GM12864 (cell line): ENCODE results near the gene TRABD2B.

Experiments
- DNase-seq: peaks from one replicate; pipeline ENCODE4 v3.0.0-alpha.2; 2011; ENCODE audit warnings: low read depth
- H3K4me3 ChIP-seq: 2 replicates; pipeline ENCODE4 v1.5.1; 2011; ENCODE audit warnings: mild to moderate bottlenecking, low read depth, low read length, control low read depth
- CTCF ChIP-seq: IDR thresholded peaks from 2 replicates; pipeline ENCODE4 v1.5.1; 2011; ENCODE audit warnings: low read depth, mild to moderate bottlenecking, moderate library complexity, low read length, control low read depth, inconsistent platforms; ENCODE audit errors: missing control alignments

TRABD2B gene

DNA sequence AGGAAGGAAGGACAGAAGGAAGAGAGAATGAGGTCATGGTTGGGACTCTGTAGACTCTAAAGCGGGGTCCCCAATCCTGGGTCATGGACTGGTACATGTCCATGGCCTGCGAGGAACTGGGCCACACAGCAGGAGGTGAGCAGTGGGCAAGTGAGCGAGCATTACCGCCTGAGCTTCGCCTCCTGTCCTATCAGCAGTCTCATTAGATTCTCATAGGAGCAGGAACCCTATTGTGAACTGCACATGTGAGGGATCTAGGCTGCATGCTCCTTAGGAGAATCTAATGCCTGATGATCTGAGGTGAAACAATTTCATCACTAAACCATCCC lies 128.9 kb downstream of the TRABD2B start:
- DNase-seq: no peak
- no peak for TF ChIP-seq CTCF
- no peak overlapping the region for H3K4me3 ChIP-seq

GRCh38 chr1:47867438-47868347 lies 129.5 kb downstream of the TRABD2B start:
- no peak overlapping the region for H3K4me3 ChIP-seq
- TF ChIP-seq CTCF: no peak
- no peak for DNase-seq

DNA sequence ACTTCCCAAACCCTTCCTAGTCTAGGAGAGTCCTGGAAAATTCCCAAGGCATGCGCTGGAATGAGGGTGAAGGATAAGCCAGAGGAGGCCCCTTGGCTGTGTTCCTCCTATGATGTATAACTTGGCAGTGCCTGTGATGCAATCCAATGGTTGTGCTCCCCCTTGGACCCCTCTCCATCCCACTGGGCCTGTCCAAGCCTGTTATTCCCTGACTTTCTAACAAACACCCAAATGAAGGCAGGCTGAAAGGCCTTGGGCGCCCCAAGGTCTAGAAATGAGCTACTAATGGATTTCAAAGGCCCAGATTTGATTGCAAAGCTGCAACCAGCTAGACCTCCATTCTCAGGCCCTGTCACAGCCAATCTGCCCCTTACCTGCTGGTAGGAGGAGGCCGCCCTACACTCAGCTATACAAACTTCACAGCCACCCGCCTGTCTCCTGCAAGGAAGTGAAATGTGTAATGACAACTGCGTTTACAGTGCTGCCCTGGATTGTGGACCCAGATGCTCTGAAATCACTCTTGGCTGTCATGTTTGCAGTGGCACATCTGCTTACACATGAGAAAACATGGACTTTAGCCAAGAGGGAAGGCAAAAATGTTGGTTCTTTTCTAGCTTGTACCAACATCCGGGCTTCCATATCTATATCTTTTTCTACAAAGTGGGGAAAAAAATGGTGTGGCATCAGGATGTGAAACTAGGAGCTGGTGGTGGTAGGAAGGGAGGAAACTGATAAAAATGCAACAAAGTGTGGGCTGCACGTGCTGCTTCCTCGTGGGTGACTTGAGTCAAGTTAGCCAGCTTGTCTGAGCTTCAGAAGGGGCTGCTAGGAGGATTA lies 130.4 kb downstream of the TRABD2B start:
- TF ChIP-seq CTCF: no peak
- no peak overlapping the region for H3K4me3 ChIP-seq

DNA sequence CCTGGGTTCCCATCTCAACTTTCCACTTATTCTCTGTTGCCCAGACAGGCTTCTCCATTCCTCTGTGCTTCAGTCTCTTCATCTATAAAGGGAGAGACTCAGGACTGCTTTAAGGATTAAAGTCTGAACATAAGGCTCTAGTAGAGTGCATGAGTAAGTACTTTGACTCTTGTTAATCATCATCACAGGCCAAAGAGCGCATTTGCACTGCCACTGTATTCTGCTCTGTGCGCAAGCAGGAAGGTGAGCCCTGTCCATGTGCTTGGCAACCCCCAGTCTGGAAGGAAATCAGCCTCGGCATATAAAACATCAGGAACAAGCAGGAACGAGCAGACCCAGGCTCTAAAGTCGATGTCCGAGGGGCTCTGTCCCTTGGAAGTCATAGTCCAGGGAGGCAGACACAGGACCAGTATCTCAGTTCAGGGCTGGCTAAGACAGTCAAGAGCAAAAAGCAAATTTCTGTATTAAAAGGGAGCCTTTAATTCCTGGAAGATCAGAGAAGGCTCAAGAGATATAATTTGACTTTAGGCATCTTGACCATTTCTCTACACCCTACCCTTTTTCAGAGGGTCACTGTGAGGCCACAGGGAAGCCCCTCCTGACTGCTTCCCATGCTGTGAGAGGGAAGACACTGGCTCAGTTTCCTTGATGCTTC lies 131.2 kb downstream of the TRABD2B start:
- no peak for DNase-seq
- no peak for TF ChIP-seq CTCF

More for the DNA sequence above, 130.4 kb downstream of the TRABD2B start:
- no peak for DNase-seq

GRCh38 chr1:47859092-47859743 lies 138.0 kb downstream of the TRABD2B start:
- DNase-seq: no peak
- no peak overlapping the region for H3K4me3 ChIP-seq
- TF ChIP-seq CTCF: no peak

More for the DNA sequence above, 131.2 kb downstream of the TRABD2B start:
- no peak overlapping the region for H3K4me3 ChIP-seq

DNA sequence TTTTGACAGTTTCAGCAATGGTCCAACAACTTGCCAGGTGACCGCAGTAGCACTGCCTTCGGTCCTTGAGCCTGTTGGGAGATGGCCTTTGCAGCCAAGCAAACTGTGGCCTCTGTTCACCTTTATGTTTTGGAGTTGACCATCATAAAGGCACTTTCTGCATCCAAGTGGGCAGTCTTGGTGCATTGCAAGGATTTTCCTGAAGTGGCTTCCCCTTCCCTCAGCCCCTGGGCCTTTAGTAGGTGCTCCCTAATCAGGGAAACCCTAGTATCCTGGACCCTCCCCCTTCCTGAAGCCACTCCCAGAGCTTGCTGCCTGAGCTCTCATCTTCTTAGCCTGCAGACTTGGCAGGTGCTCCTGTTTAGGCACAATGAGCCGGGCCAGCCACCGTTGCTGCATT lies 140.2 kb downstream of the TRABD2B start:
- no peak for DNase-seq
- no peak overlapping the region for H3K4me3 ChIP-seq

More for the DNA sequence above, 140.2 kb downstream of the TRABD2B start:
- TF ChIP-seq CTCF: no peak
